Measurements from ENCODE around the gene P2RX1.

- TF ChIP-seq CTCF (IDR thresholded peaks at IDR 0.05) = peak; percentile 86 to 98 (median 96)
- no peak for TF ChIP-seq POLR2A (IDR thresholded peaks at IDR 0.05)
- no peak for TF ChIP-seq EP300 (IDR thresholded peaks at IDR 0.05)
Observed at GRCh38 chr17:3913531-3914311, 2.5 kb downstream of the P2RX1 start.
